PFSK-1 (cell line): Measurements from ENCODE around the gene SLC25A41.

Source experiments
- FOXP2 ChIP-seq: optimal IDR thresholded peaks from 2 replicates; pipeline ENCODE3; 2011; ENCODE audit warnings: borderline replicate concordance, control low read depth, inconsistent platforms; ENCODE audit not compliant: insufficient read depth; ENCODE audit errors: extremely low read length, extremely low read depth
- POLR2AphosphoS5 ChIP-seq: IDR thresholded peaks from 2 replicates; pipeline ENCODE4 v1.6.1; 2012; ENCODE audit warnings: low read depth, mild to moderate bottlenecking, control low read depth, low read length, moderate library complexity
- SIN3A ChIP-seq: IDR thresholded peaks from 2 replicates; pipeline ENCODE4 v1.6.1; 2012; ENCODE audit warnings: mild to moderate bottlenecking, low read length, moderate library complexity, borderline replicate concordance; ENCODE audit not compliant: insufficient read depth
- TAF1 ChIP-seq: IDR thresholded peaks from 2 replicates; pipeline ENCODE4 v1.6.1; 2012; ENCODE audit warnings: low read length, control low read depth, borderline replicate concordance; ENCODE audit not compliant: insufficient read depth
- TF ChIP-seq, protein P1 (sequence below), 2 experiments: IDR thresholded peaks; 2 replicates each; pipeline versions ENCODE4 v1.6.1 to v1.8.0; 2011 to 2012; ENCODE audit warnings: low read depth in 2 of 2, low read length in 2 of 2, control low read depth in 1 of 2, inconsistent platforms in 1 of 2, mild to moderate bottlenecking in 1 of 2, moderate library complexity in 1 of 2; ENCODE audit not compliant: insufficient read depth in 1 of 2

The SLC25A41 gene

GRCh38 chr19:6473647-6474046, 40.1 kb upstream of the SLC25A41 start:
- TF ChIP-seq TAF1 (no peak), FOXP2 (no peak), SIN3A (no peak), POLR2AphosphoS5 (no peak)
- TF ChIP-seq, protein P1, sequence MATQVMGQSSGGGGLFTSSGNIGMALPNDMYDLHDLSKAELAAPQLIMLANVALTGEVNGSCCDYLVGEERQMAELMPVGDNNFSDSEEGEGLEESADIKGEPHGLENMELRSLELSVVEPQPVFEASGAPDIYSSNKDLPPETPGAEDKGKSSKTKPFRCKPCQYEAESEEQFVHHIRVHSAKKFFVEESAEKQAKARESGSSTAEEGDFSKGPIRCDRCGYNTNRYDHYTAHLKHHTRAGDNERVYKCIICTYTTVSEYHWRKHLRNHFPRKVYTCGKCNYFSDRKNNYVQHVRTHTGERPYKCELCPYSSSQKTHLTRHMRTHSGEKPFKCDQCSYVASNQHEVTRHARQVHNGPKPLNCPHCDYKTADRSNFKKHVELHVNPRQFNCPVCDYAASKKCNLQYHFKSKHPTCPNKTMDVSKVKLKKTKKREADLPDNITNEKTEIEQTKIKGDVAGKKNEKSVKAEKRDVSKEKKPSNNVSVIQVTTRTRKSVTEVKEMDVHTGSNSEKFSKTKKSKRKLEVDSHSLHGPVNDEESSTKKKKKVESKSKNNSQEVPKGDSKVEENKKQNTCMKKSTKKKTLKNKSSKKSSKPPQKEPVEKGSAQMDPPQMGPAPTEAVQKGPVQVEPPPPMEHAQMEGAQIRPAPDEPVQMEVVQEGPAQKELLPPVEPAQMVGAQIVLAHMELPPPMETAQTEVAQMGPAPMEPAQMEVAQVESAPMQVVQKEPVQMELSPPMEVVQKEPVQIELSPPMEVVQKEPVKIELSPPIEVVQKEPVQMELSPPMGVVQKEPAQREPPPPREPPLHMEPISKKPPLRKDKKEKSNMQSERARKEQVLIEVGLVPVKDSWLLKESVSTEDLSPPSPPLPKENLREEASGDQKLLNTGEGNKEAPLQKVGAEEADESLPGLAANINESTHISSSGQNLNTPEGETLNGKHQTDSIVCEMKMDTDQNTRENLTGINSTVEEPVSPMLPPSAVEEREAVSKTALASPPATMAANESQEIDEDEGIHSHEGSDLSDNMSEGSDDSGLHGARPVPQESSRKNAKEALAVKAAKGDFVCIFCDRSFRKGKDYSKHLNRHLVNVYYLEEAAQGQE (IDR thresholded peaks at IDR 0.05; ENCODE audit: insufficient read depth in 1 of 2, low read depth in 2 of 2, low read length in 2 of 2), result no peak

GRCh38 chr19:6472713-6473112, 39.1 kb upstream of the SLC25A41 start:
- TF ChIP-seq TAF1, result no peak
- TF ChIP-seq, protein P1 (IDR thresholded peaks at IDR 0.05; ENCODE audit: insufficient read depth in 1 of 2, low read depth in 2 of 2, low read length in 2 of 2), result no peak
- no peak for TF ChIP-seq FOXP2
- no peak for TF ChIP-seq SIN3A
- TF ChIP-seq POLR2AphosphoS5, result no peak

DNA sequence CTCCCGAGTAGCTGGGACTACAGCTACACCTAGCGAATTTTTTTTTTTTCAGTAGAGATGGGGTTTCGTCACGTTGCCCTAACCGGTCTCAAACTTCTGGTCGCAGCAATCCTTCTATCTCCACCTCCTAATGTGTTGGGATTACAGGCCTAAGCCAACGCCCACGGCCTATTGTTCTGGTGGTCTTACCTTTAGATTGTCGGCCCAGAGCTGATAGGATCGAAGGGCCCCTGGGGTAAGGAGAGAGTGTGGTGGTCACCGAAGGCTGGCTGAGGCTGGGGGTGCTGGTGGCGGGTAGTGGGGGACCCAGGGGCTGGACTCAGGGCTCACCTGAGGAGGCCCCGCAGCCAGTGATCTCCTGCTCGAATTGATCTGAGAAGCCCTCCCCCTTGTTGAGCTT, 37.5 kb upstream of the SLC25A41 start:
- TF ChIP-seq FOXP2 (no peak), TAF1 (no peak), SIN3A (no peak), POLR2AphosphoS5 (no peak)
- TF ChIP-seq, protein P1 (IDR thresholded peaks at IDR 0.05; ENCODE audit: insufficient read depth in 1 of 2, low read depth in 2 of 2, low read length in 2 of 2), result no peak

DNA sequence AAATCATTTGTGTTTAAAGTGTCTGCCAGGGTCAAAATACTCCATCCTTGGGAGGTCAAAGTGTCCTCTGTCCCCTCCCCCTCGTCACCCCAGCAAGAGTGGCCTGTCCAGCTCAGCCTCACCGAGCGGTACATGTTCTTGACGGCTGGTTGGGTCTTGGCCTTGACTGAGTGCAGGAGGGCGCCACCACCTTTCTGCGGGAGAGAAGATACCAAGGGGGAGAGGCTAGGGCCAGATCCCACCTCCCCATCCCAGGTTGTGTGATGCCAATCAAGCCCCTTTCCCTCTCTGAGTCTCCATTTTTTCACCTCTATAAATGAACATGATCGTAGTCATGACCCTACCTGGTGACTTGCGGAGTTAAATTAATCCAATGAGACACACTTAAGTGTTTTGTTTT, 36.6 kb upstream of the SLC25A41 start:
- no peak for TF ChIP-seq SIN3A
- TF ChIP-seq POLR2AphosphoS5, result no peak
- TF ChIP-seq, protein P1 (IDR thresholded peaks at IDR 0.05; ENCODE audit: insufficient read depth in 1 of 2, low read depth in 2 of 2, low read length in 2 of 2), result no peak
- TF ChIP-seq TAF1, result no peak

GRCh38 chr19:6467384-6467783, 33.8 kb upstream of the SLC25A41 start:
- TF ChIP-seq, protein P1 (IDR thresholded peaks at IDR 0.05; ENCODE audit: insufficient read depth in 1 of 2, low read depth in 2 of 2, low read length in 2 of 2), result no peak
- TF ChIP-seq FOXP2 (no peak), POLR2AphosphoS5 (no peak), SIN3A (no peak), TAF1 (no peak)
